Measurements from ENCODE around the gene LCMT1.
"Not testable (repeated sequence)": the region's sequence is repeated elsewhere in the genome, so short reads cannot be mapped to it uniquely, and the experiment has no call there.

The LCMT1 gene

GRCh38 chr16:25093208-25094061 lies 18.1 kb upstream of the LCMT1 start:
- in situ Hi-C loops (cut with MboI; ENCODE audit: low sequenced_read_pairs), result no loop called here

GRCh38 chr16:25094596-25094995 lies 16.9 kb upstream of the LCMT1 start:
- in situ Hi-C loops (cut with MboI; ENCODE audit: low sequenced_read_pairs), result no loop called here

GRCh38 chr16:25095636-25096035 lies 15.9 kb upstream of the LCMT1 start:
- in situ Hi-C loops (cut with MboI; ENCODE audit: low sequenced_read_pairs), result no loop called here

GRCh38 chr16:25097276-25097975 lies 14.1 kb upstream of the LCMT1 start:
- in situ Hi-C loops (cut with MboI; ENCODE audit: low sequenced_read_pairs), result no loop called here

- in situ Hi-C loops (cut with MboI; ENCODE audit: low sequenced_read_pairs), result no loop called here
Measured at GRCh38 chr16:25100511-25100910, 11.0 kb upstream of the LCMT1 start.

- in situ Hi-C loops (cut with MboI; ENCODE audit: low sequenced_read_pairs), result no loop called here
Measured at GRCh38 chr16:25106567-25107465, 4.7 kb upstream of the LCMT1 start.

GRCh38 chr16:25107466-25107792 lies 4.1 kb upstream of the LCMT1 start:
- in situ Hi-C loops (cut with MboI; ENCODE audit: low sequenced_read_pairs), result no loop called here

GRCh38 chr16:25108054-25108453 lies 3.5 kb upstream of the LCMT1 start:
- in situ Hi-C loops (cut with MboI; ENCODE audit: low sequenced_read_pairs), result no loop called here

GRCh38 chr16:25109643-25110042 lies 1.9 kb upstream of the LCMT1 start:
- in situ Hi-C loops (cut with MboI; ENCODE audit: low sequenced_read_pairs), result no loop called here

- in situ Hi-C loops (cut with MboI; ENCODE audit: low sequenced_read_pairs), result no loop called here
Measured at GRCh38 chr16:25110387-25110947, 1.1 kb upstream of the LCMT1 start.

- in situ Hi-C loops (cut with MboI; ENCODE audit: low sequenced_read_pairs), result no loop called here
Measured at GRCh38 chr16:25114121-25114520, 2.6 kb downstream of the LCMT1 start.

- in situ Hi-C loops (cut with MboI; ENCODE audit: low sequenced_read_pairs), result no loop called here
Measured at GRCh38 chr16:25118851-25119578, 7.5 kb downstream of the LCMT1 start.

GRCh38 chr16:25121824-25122600 lies 10.5 kb downstream of the LCMT1 start:
- in situ Hi-C loops (cut with MboI; ENCODE audit: low sequenced_read_pairs), result no loop called here

GRCh38 chr16:25124503-25124902 lies 13.0 kb downstream of the LCMT1 start:
- in situ Hi-C loops (cut with MboI; ENCODE audit: low sequenced_read_pairs), result no loop called here

- in situ Hi-C loops (cut with MboI; ENCODE audit: low sequenced_read_pairs), result not testable (repeated sequence)
Measured at GRCh38 chr16:25126086-25126666, 14.6 kb downstream of the LCMT1 start.

GRCh38 chr16:25126820-25127232 lies 15.3 kb downstream of the LCMT1 start:
- in situ Hi-C loops (cut with MboI; ENCODE audit: low sequenced_read_pairs), result no loop called here

GRCh38 chr16:25132751-25133150 lies 21.2 kb downstream of the LCMT1 start:
- in situ Hi-C loops (cut with MboI; ENCODE audit: low sequenced_read_pairs), result not testable (repeated sequence)

GRCh38 chr16:25134166-25134700 lies 22.7 kb downstream of the LCMT1 start:
- in situ Hi-C loops (cut with MboI; ENCODE audit: low sequenced_read_pairs), result no loop called here

Measured in hTERT RPE-1 (cell line).